PC-9 (cell line): ENCODE results near the gene SPDYA.

Experiments
- CTCF ChIP-seq: fragments of 200-600 bp; sonication (generic); conservative IDR thresholded peaks from 2 replicates; pipeline ENCODE4 v1.6.1; 2017; ENCODE audit warnings: mixed run types, antibody characterized with exemption, mild to moderate bottlenecking, moderate library complexity
- EZH2 ChIP-seq: fragments of 200-600 bp; sonication (generic); IDR thresholded peaks from 2 replicates; pipeline ENCODE4 v1.8.0; 2017; ENCODE audit warnings: antibody characterized with exemption, low read depth

GRCh38 chr2:28896906-28897305 is 86.3 kb downstream of the SPDYA start:
- TF ChIP-seq CTCF (no peak), EZH2 (no peak)
